ENCODE data around the gene TTYH1.

DNA sequence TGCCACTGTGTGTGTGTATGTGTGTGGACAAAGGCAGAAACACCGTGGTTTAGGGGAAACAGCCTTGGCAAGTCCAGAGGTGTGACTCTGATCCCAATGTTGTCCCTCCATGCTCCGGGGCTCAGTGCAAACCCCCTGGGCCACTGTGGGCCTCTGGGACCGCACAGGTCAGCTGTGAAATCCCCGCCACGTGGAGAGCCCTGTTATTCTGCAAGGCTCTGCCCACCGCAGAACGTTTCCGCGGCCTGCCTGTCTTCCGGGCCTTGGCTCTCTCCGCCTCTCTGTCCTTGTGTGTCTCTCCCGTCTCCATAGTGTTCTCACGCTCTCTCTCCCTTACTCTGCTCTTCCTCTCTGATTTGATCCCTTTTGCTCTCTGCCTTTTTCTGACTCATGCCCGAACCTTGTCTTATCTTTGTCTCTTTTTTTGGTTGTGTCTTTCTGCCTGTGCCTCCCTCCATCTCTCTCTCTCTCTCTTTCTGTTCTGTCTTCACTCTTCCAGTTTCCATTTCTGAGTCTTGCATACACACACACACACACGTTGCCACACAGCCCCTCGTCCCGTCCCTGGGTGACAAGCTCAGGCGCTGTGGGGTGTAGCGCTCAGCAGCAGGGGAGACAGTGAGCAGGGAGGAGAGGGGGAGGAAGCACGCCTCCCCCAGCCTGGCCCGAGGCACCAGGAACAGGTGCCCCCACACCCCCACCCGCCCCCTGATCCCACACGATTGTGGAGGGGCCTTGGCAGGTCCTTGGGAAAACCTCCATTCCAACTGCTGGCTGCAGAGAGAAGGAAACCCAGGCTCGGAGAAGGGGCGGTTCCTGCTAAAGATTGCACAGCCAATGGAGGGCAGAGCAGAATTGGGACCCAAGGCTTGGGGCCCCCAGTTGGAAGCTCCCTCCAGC, 3.0 kb downstream of the TTYH1 start:
- TF ChIP-seq, protein P1, sequence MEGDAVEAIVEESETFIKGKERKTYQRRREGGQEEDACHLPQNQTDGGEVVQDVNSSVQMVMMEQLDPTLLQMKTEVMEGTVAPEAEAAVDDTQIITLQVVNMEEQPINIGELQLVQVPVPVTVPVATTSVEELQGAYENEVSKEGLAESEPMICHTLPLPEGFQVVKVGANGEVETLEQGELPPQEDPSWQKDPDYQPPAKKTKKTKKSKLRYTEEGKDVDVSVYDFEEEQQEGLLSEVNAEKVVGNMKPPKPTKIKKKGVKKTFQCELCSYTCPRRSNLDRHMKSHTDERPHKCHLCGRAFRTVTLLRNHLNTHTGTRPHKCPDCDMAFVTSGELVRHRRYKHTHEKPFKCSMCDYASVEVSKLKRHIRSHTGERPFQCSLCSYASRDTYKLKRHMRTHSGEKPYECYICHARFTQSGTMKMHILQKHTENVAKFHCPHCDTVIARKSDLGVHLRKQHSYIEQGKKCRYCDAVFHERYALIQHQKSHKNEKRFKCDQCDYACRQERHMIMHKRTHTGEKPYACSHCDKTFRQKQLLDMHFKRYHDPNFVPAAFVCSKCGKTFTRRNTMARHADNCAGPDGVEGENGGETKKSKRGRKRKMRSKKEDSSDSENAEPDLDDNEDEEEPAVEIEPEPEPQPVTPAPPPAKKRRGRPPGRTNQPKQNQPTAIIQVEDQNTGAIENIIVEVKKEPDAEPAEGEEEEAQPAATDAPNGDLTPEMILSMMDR (IDR thresholded peaks at IDR 0.05 in 4 of 5, conservative IDR thresholded peaks at IDR 0.05 in 1 of 5): no peak
- TF ChIP-seq POLR2A (IDR thresholded peaks at IDR 0.05): no peak
